HepG2 (cell line): ENCODE results near the gene CCDC88A. TPM values are rescaled to one million over a fixed set of nuclear protein-coding genes. Genes with fewer than 3 reads are reported as not detected.
A peak's percentile ranks its signal among the peaks of the same experiment; 100 is the strongest.

Source experiments
- ASH2L ChIP-seq: fragments of 300-600, 200-600 bp; sonication (generic); IDR thresholded peaks from 2 replicates; pipeline ENCODE4 v1.7.0; 2017; ENCODE audit warnings: low read depth, mild to moderate bottlenecking, moderate library complexity, mixed read lengths, low read length; ENCODE audit not compliant: insufficient read length
- DZIP1 ChIP-seq: sonication (generic); formaldehyde crosslinking; IDR thresholded peaks from 2 replicates; pipeline ENCODE4 v1.5.0; 2020; ENCODE audit warnings: mild to moderate bottlenecking, missing genetic modification reagents
- EZH2 ChIP-seq: conservative IDR thresholded peaks from 2 replicates; pipeline ENCODE4 v1.6.1; 2012; ENCODE audit warnings: mild to moderate bottlenecking, low read depth, low read length, moderate library complexity
- HOXA7 ChIP-seq: sonication (generic); formaldehyde crosslinking; IDR thresholded peaks from 2 replicates; pipeline ENCODE4 v1.8.1; 2022; ENCODE audit warnings: mild to moderate bottlenecking, missing genetic modification reagents, moderate library complexity
- JUN ChIP-seq: sonication (generic); formaldehyde crosslinking; IDR thresholded peaks from 2 replicates; pipeline ENCODE4 v1.4.0; 2020; ENCODE audit warnings: mild to moderate bottlenecking, missing genetic modification reagents
- KAT7 ChIP-seq: IDR thresholded peaks from 2 replicates; pipeline ENCODE4 v1.6.1; 2018; ENCODE audit warnings: borderline replicate concordance, missing compliant biosample characterization
- KMT2B ChIP-seq: IDR thresholded peaks from 2 replicates; pipeline ENCODE4 v1.6.1; 2016; ENCODE audit warnings: missing genetic modification reagents, missing compliant biosample characterization
- MLLT10 ChIP-seq: sonication (generic); formaldehyde crosslinking; IDR thresholded peaks from 2 replicates; pipeline ENCODE4 v1.4.0; 2020; ENCODE audit warnings: missing genetic modification reagents
- MTF1 ChIP-seq: sonication (generic); formaldehyde crosslinking; IDR thresholded peaks from 2 replicates; pipeline ENCODE4 v1.5.0; 2020; ENCODE audit warnings: missing genetic modification reagents
- NFE2L2 ChIP-seq: fragments of 150-350 bp; IDR thresholded peaks from 2 replicates; pipeline ENCODE4 v1.6.1; 2014; ENCODE audit warnings: low read length
- NR3C1 ChIP-seq: sonication (generic); formaldehyde crosslinking; IDR thresholded peaks from 2 replicates; pipeline ENCODE4 v1.4.0; 2020; ENCODE audit warnings: missing genetic modification reagents
- PHF21A ChIP-seq: sonication (generic); formaldehyde crosslinking; IDR thresholded peaks from 2 replicates; pipeline ENCODE4 v1.5.0; 2020; ENCODE audit warnings: mild to moderate bottlenecking, missing genetic modification reagents
- PRMT3 ChIP-seq: sonication (generic); formaldehyde crosslinking; IDR thresholded peaks from 2 replicates; pipeline ENCODE4 v1.8.1; 2022; ENCODE audit warnings: low read depth, mild to moderate bottlenecking, moderate library complexity, missing genetic modification reagents, borderline replicate concordance
- SNAPC4 ChIP-seq: sonication (generic); formaldehyde crosslinking; IDR thresholded peaks from 2 replicates; pipeline ENCODE4 v1.4.0; 2020; ENCODE audit warnings: mild to moderate bottlenecking, missing genetic modification reagents
- SRF ChIP-seq: IDR thresholded peaks from 2 replicates; pipeline ENCODE4 v1.6.1; 2011; ENCODE audit warnings: mild to moderate bottlenecking, low read depth, low read length, moderate library complexity
- U2AF2 ChIP-seq: fragments of 200-400 bp; formaldehyde crosslinking; IDR thresholded peaks from 2 replicates; pipeline ENCODE4 v1.6.1; 2017; ENCODE audit warnings: low read depth, mild to moderate bottlenecking, low read length
- ZBTB44 ChIP-seq: sonication (generic); formaldehyde crosslinking; IDR thresholded peaks from 2 replicates; pipeline ENCODE4 v1.4.0; 2020; ENCODE audit warnings: missing genetic modification reagents
- ZNF101 ChIP-seq: sonication (generic); formaldehyde crosslinking; IDR thresholded peaks from 2 replicates; pipeline ENCODE4 v1.4.0; 2020; ENCODE audit warnings: mild to moderate bottlenecking, low read depth, missing genetic modification reagents, borderline replicate concordance
- ZNF333 ChIP-seq: sonication (generic); formaldehyde crosslinking; IDR thresholded peaks from 2 replicates; pipeline ENCODE4 v1.4.0; 2020; ENCODE audit warnings: mild to moderate bottlenecking, missing genetic modification reagents, borderline replicate concordance
- ZNF530 ChIP-seq: sonication (generic); formaldehyde crosslinking; IDR thresholded peaks from 2 replicates; pipeline ENCODE4 v1.5.0; 2020; ENCODE audit warnings: low read depth, mild to moderate bottlenecking, missing genetic modification reagents
- polyA plus RNA-seq, 8 experiments: library from polyadenylated mRNA; depleted of rRNA in 3 of 8; stranded (reverse) in 7 of 8; unstranded in 1 of 8; fragments of >200 nt; fragmentation: Illumina TruSeq in 4 of 8; extraction: Trizol in 4 of 8; gene quantifications; 2 replicates each; pipeline versions ENCODE4 v1.2.1 to v1.2.3, GENCODE V29; 2011 to 2016; ENCODE audit warnings: low read depth in 4 of 8, missing spikeins in 1 of 8, mixed read lengths in 1 of 8; ENCODE audit not compliant: insufficient read depth in 1 of 8
- total RNA-seq, 5 experiments: library from RNA; depleted of rRNA; stranded (reverse); fragments of >200 nt; fragmentation: Illumina TruSeq; extraction: Trizol; gene quantifications; 2 replicates each; pipeline ENCODE4 v1.2.3, GENCODE V29; 2016; ENCODE audit warnings: low read depth in 1 of 5

Gene CCDC88A
- total and polyA plus RNA-seq, 2 of the 13 experiments (the other 11 are each of a cell fraction or from before 2014, with no cell fraction given), result 43.2 to 84.1 TPM

DNA sequence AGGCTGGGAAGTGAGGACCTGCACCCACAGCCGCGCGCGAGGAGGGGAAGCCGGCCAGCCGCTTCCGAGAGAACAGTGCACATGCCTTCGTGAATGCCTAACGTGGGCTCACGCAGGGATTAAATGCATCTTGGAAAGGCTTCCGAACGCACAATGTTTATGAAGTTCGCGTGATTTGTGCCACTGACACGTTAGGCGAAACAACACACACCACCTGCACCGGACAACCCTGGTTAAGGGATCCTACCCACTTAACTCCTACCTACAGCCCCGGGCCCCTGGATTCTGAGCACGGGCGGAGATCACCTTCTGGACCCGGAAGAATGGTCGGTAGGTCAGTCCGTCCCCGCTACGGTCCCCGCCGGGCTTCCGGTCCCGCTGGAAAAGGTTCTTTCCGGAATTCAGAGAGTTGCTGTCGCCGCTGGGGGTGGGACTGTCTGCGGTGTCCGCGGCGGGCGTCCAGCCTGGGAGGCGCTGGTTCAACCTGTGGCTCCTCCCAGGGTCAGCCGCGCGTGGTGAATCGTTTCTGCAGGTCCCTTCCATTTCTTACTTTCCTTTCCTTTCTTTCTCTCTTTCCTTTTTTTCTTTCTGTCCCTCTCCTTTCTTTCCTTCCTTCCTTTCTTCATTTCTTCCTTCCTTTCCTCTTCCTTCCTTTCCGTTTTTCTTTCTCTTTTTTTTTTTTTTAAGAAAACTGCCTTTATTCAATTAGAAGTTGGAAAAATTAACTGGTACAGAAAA lies 150.6 kb downstream of the CCDC88A start, which contains the start of gene MTIF2 (continued):
- no peak for TF ChIP-seq MLLT10 (CRISPR knock-in tag)
- peak; percentile 100 for TF ChIP-seq KAT7 (CRISPR knock-in tag)
- peak; percentile 87 for TF ChIP-seq SRF
- TF ChIP-seq MTF1 (CRISPR knock-in tag), result no peak; the same call in none of the 2 replicates
- peak; percentile 98 for TF ChIP-seq PRMT3
- TF ChIP-seq ASH2L, result peak; percentile 99
- TF ChIP-seq U2AF2, result peak; percentile 99
- no peak for TF ChIP-seq ZNF101 (CRISPR knock-in tag)
- TF ChIP-seq NR3C1 (CRISPR knock-in tag), result no peak
- peak; percentile 91; the same call in 1 of the 2 replicates for TF ChIP-seq SNAPC4 (CRISPR knock-in tag)
- TF ChIP-seq PHF21A (CRISPR knock-in tag), result peak; percentile 97
- TF ChIP-seq KMT2B (CRISPR knock-in tag), result peak; percentile 100
- peak; percentile 21; the same call in 1 of the 2 replicates for TF ChIP-seq DZIP1
- TF ChIP-seq HOXA7 (CRISPR knock-in tag), result no peak
- no peak for TF ChIP-seq EZH2
- peak; percentile 82 for TF ChIP-seq ZNF333 (CRISPR knock-in tag)
- TF ChIP-seq NFE2L2, result no peak
- TF ChIP-seq ZBTB44, result peak; percentile 80; the same call in 1 of the 2 replicates
- no peak for TF ChIP-seq ZNF530 (CRISPR knock-in tag)
- peak; percentile 74; the same call in 1 of the 2 replicates for TF ChIP-seq JUN
